Activated T-helper 1 cell treated with anti-CD3 and anti-CD28 coated beads, Interleukin-12 subunit alpha, Interleukin-12 subunit beta, Interleukin-2, Interleukin-4 antibody, amounts not matched to agents 30 ng/mL and 10 ng/mL and 1 ng/mL, durations not matched to agents 14 hours and 24 hours and 36 hours (primary cell): Measurements from ENCODE around the gene MADD. TPM values are rescaled to one million over a fixed set of nuclear protein-coding genes. Genes with fewer than 3 reads are reported as not detected.

Experiments
- DNase-seq: peaks from one replicate; pipeline ENCODE4 v3.0.0; 2021; ENCODE audit warnings: low spot score
- H3K27ac Mint-ChIP-seq: one replicate; pipeline ENCODE4 v1.8.0; 2021; ENCODE audit warnings: mild to moderate bottlenecking, mixed read lengths
- H3K27me3 Mint-ChIP-seq: one replicate; pipeline ENCODE4 v1.8.0; 2022; ENCODE audit warnings: mild to moderate bottlenecking, moderate library complexity, mixed read lengths; ENCODE audit not compliant: insufficient read depth
- H3K36me3 Mint-ChIP-seq: one replicate; pipeline ENCODE4 v1.8.0; 2021; ENCODE audit warnings: low read depth, mixed read lengths
- H3K4me1 Mint-ChIP-seq: one replicate; pipeline ENCODE4 v1.8.0; 2021; ENCODE audit warnings: low read depth, mixed read lengths
- H3K4me3 Mint-ChIP-seq: one replicate; pipeline ENCODE4 v1.8.0; 2021; ENCODE audit warnings: mild to moderate bottlenecking, moderate library complexity, mixed read lengths
- H3K9me3 Mint-ChIP-seq: one replicate; pipeline ENCODE4 v1.8.0; 2021; ENCODE audit warnings: mixed read lengths
- intact Hi-C: fragments of 100-400 bp; cut with micrococcal nuclease; formaldehyde crosslinking; loops from one replicate; pipeline ENCODE4 v1.15.1; 2024
- total RNA-seq: library from RNA; stranded (reverse); gene quantifications from 2 replicates; pipeline ENCODE4 v1.2.3, GENCODE V29; 2022

Gene MADD
- total RNA-seq, 1 donor from 2014 or later, result 75.9 TPM

DNA sequence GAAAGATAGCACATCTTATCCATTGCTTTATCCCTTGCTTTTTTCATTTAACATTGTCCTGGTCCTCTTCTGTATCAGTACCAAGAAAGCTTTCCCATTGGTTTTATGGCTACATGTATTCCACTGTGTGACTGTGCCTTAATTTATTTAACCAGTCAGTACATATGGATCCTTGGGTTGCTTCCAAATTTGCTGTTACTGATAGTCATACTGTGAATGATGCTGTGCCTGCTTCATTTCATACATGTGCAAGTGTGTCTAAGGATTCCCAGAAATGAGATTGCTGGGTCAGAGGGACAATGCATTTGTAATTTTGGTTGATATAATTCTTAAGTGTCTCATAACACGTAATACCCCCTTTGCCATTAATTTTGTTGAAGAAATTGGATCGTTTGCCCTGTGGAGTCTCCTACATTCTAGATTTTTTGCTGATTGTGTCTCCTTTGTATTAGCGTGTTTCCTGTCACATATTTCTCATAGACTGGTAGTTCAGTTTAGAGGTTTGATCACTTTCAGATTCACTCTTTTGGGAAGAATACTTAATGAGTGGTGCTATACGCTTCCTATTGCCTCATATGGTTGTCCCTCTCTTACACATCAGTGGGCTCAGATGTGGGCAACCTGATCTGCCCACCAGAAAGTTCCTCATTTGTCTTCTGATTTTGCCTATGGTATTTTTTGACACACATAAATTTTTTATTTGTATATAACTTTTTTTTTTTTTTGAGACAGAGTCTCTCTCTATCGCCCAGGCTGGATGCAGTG, 47.3 kb downstream of the MADD start:
- Mint-ChIP-seq H3K4me3 (no peak overlapping the region), H3K36me3 (peaks cover 34% of the 10 kb centered on the region), H3K4me1 (peaks cover 7% of the 10 kb centered on the region), H3K27me3 (no peaks in the 10 kb centered on the region), H3K9me3 (no peaks in the 10 kb centered on the region), H3K27ac (peak overlapping the region; percentile 25)
- intact Hi-C loops, result no loop called here
- DNase-seq, result no peak

DNA sequence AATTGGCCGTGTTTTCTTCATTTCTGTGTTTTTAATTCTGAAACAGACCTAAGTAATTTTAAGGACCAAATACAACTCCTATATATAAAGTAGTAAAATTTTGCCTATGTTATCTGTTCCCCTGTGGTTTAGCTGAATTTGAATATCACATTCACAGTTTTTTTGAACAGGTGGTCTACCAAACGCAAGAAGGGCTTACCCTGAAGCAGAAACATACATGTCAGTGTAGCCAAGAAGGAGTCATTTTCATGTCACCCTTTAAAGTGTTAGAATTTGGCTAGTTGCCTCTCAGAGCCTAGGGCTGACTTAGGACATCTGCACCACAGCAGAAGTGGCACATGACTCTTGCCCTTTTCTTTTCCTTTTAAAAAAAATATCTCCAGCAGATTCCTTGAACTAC, 48.2 kb downstream of the MADD start:
- Mint-ChIP-seq H3K27me3 (no peaks in the 10 kb centered on the region), H3K4me1 (peaks cover 7% of the 10 kb centered on the region), H3K4me3 (no peak overlapping the region), H3K27ac (no peak overlapping the region), H3K36me3 (peaks cover 34% of the 10 kb centered on the region), H3K9me3 (no peaks in the 10 kb centered on the region)
- intact Hi-C loops, result no loop called here
- DNase-seq, result no peak

- Mint-ChIP-seq H3K4me1 (no peaks in the 10 kb centered on the region), H3K36me3 (peaks cover 32% of the 10 kb centered on the region), H3K9me3 (no peaks in the 10 kb centered on the region), H3K27me3 (no peaks in the 10 kb centered on the region), H3K27ac (no peak overlapping the region), H3K4me3 (no peak overlapping the region)
- intact Hi-C loops, result no loop called here
- DNase-seq, result no peak
These were observed 54.6 kb downstream of the MADD start for GRCh38 chr11:47324520-47324919.

DNA sequence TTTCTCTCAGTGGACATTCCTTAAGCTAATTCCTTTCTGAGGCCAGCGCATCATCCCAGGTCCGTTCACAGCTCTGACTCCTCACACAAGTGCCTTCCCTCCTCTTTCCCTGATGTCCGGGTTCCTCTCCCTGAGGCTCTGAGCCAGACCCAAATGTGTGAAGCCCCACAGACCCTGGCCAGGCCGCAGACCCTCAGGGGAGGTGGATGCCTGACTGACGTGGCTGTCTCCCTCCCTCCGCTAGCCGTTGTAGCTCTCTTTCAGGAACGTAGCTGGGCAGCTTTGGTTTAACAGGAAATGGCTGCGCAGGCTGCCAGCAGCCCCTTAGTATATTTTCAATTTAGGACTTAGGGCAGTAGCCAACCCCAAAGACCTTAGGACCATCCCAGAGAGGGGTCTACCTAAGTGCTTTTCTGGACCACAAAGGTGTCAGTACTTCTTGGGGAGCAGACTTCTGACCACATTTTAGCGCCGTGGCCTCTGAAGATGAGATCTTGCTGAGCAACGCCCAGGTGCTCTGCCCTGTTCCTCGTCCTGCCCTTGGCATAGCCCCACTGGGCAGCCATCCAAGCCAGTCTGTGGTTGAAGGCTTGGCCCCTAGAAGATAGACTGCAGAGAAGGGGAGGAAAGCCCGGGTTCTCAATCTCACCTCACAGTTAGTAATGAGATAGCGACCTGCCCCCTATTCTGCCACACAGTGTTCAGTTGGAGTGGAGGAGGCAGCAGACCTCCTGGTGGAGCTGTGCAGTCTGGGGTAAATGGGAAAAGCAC, 55.5 kb downstream of the MADD start:
- H3K4me3 Mint-ChIP-seq, result no peak overlapping the region
- no peaks in the 10 kb centered on the region for H3K4me1 Mint-ChIP-seq
- H3K27me3 Mint-ChIP-seq, result no peaks in the 10 kb centered on the region
- H3K36me3 Mint-ChIP-seq, result peaks cover 32% of the 10 kb centered on the region
- no peaks in the 10 kb centered on the region for H3K9me3 Mint-ChIP-seq
- DNase-seq, result no peak
- no peak overlapping the region for H3K27ac Mint-ChIP-seq
- intact Hi-C loops, result no loop called here

DNA sequence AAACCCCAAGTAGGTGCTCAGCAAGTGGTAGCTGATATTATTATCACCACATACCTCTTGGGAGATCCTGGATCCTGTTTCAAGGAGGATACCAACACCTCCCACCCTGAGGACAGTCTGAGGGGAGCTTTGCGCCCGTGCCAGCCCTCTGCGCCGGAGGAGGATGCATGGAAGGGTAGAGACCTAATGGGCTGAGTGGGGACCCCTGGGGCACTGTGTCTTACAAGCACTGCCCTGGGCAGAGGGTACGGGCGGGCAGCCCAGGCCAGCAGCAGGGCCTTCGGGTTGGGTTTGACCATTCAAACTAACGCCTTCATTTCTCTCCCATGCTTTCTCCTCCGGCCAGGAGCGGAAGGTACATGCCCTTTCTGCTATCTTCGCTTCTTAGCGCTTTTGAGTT, 56.3 kb downstream of the MADD start:
- peaks cover 28% of the 10 kb centered on the region for H3K36me3 Mint-ChIP-seq
- H3K27ac Mint-ChIP-seq, result no peak overlapping the region
- H3K9me3 Mint-ChIP-seq, result no peaks in the 10 kb centered on the region
- no peaks in the 10 kb centered on the region for H3K27me3 Mint-ChIP-seq
- no peak overlapping the region for H3K4me3 Mint-ChIP-seq
- H3K4me1 Mint-ChIP-seq, result no peaks in the 10 kb centered on the region
- intact Hi-C loops, result no loop called here
- no peak for DNase-seq

DNA sequence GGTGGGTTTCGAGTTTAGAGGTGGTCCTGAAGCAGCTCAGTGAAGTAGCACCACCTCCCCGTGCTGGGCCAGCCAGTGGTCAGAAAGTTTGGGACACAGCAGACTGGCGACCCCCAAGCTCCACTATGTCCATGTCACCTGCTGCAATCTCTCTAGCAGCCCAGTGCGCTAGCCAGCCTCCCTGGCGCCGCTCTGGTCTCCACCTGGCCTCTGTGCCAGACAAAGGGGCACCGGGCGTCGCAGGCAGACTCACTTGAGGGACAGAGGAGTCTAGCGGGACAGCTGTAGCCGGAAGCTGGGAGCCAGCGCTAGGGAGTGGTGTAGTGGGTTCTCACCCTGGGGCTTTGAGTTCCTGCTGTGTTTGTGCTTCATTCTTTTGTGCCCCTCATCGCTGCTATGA, 57.1 kb downstream of the MADD start:
- intact Hi-C loops, result no loop called here
- Mint-ChIP-seq H3K4me1 (no peaks in the 10 kb centered on the region), H3K27me3 (no peaks in the 10 kb centered on the region), H3K27ac (no peak overlapping the region), H3K9me3 (no peaks in the 10 kb centered on the region), H3K36me3 (peaks cover 22% of the 10 kb centered on the region), H3K4me3 (no peak overlapping the region)
- no peak for DNase-seq

DNA sequence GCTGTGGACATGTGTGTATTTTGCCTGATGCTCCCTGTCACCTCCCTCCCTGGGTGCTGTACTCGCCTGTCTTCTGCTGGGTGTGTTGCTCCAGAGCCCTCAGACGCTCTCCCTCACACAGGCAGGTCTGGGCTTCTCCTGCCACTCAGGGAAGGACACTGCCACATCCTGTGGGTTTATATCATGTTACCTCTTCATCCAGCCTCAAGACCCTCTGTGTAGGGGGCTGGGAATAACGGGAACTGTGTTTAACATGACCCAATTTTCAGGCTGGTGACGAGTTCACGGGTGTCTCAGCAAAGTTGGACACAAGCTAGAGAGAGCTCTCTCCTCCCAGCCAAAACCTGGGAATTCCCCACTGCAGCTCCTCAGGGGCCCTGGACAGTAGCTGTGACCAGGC, 58.0 kb downstream of the MADD start:
- intact Hi-C loops, result no loop called here
- H3K9me3 Mint-ChIP-seq, result no peaks in the 10 kb centered on the region
- DNase-seq, result no peak
- no peak overlapping the region for H3K27ac Mint-ChIP-seq
- H3K27me3 Mint-ChIP-seq, result no peaks in the 10 kb centered on the region
- peaks cover 22% of the 10 kb centered on the region for H3K36me3 Mint-ChIP-seq
- H3K4me3 Mint-ChIP-seq, result no peak overlapping the region
- no peaks in the 10 kb centered on the region for H3K4me1 Mint-ChIP-seq

- Mint-ChIP-seq H3K4me3 (no peak overlapping the region), H3K4me1 (no peaks in the 10 kb centered on the region), H3K36me3 (peaks cover 22% of the 10 kb centered on the region), H3K9me3 (no peaks in the 10 kb centered on the region), H3K27me3 (no peaks in the 10 kb centered on the region), H3K27ac (no peak overlapping the region)
- intact Hi-C loops, result no loop called here
- DNase-seq, result no peak
These were observed 58.8 kb downstream of the MADD start for GRCh38 chr11:47328449-47329390.

DNA sequence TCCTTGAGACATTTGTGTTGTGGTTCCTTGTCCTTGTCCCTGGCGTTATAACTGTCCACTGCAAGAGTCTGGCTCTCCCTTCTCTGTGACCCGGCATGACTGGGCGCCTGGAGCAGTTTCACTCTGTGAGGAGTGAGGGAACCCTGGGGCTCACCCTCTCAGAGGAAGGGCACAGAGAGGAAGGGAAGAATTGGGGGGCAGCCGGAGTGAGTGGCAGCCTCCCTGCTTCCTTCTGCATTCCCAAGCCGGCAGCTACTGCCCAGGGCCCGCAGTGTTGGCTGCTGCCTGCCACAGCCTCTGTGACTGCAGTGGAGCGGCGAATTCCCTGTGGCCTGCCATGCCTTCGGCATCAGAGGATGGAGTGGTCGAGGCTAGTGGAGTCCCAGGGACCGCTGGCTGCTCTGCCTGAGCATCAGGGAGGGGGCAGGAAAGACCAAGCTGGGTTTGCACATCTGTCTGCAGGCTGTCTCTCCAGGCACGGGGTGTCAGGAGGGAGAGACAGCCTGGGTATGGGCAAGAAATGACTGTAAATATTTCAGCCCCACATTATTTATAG, 59.6 kb downstream of the MADD start:
- Mint-ChIP-seq H3K36me3 (peaks cover 22% of the 10 kb centered on the region), H3K9me3 (no peaks in the 10 kb centered on the region), H3K4me1 (no peaks in the 10 kb centered on the region), H3K27me3 (no peaks in the 10 kb centered on the region), H3K4me3 (no peak overlapping the region), H3K27ac (no peak overlapping the region)
- intact Hi-C loops, result no loop called here
- no peak for DNase-seq

GRCh38 chr11:47329987-47330931, 60.3 kb downstream of the MADD start:
- Mint-ChIP-seq H3K27ac (no peak overlapping the region), H3K9me3 (no peaks in the 10 kb centered on the region), H3K4me3 (no peak overlapping the region), H3K27me3 (no peaks in the 10 kb centered on the region), H3K36me3 (peaks cover 17% of the 10 kb centered on the region), H3K4me1 (no peaks in the 10 kb centered on the region)
- DNase-seq, result no peak
- intact Hi-C loops, result no loop called here

GRCh38 chr11:47331454-47332302, 61.7 kb downstream of the MADD start:
- Mint-ChIP-seq H3K9me3 (no peaks in the 10 kb centered on the region), H3K36me3 (peaks cover 12% of the 10 kb centered on the region), H3K27me3 (no peaks in the 10 kb centered on the region), H3K4me1 (no peaks in the 10 kb centered on the region), H3K4me3 (no peak overlapping the region), H3K27ac (no peak overlapping the region)
- intact Hi-C loops, result no loop called here
- DNase-seq, result no peak
